Occipital lobe (tissue), 2 donors: Measurements from ENCODE around the gene ETV2. TPM values are rescaled to one million over a fixed set of nuclear protein-coding genes. Genes with fewer than 3 reads are reported as not detected.
"Not testable (repeated sequence)": the region's sequence is repeated elsewhere in the genome, so short reads cannot be mapped to it uniquely, and the experiment has no call there.

Source experiments
- DNase-seq: peaks from one replicate; lab custom pipeline; 2025; lab: John Stamatoyannopoulos, UW
- total RNA-seq: library from RNA; depleted of rRNA; stranded (reverse); fragments of >200 nt; gene quantifications from one replicate; pipeline ENCODE4 v1.2.3, GENCODE V29; 2014

ETV2 gene
- total RNA-seq, 1 donor from 2014 or later, result 1.1 TPM

DNA sequence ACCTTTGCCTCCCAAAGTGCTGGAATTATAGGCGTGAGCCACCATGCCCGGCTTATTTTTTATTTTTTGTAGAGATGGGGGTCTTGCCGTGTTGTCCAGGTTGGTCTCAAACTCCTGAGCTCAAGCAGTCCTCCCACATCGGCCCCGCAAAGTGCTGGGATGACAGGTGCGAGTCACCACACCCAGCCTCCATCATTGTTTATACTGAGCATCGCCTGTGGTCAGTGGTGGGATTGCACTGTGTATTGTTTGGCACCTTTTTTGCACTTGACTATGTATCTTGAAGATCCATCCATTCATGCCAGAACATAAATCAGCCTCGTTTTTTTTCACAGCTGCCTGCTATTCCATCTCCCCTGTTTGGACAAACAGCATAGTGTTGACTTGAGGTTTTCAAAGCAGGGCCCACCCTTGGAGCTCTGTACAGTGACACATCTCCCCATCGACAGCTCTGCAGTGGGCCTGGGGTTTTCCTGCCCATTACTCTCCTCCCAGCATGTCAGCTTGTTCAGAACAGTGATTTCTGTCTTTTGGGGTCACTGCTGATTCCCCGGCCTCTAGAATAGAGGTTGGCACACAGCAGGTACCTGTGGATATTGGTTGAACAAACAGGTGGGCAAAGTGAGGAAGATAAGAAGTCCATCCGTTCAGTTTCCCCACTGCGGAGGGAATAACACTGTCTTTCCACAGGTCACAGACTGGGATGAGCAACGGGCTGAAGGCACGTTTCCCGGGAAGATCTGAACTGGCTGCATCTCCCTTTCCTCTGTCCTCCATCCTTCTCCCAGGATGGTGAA, 16.6 kb downstream of the ETV2 start:
- DNase-seq, result no peak

DNA sequence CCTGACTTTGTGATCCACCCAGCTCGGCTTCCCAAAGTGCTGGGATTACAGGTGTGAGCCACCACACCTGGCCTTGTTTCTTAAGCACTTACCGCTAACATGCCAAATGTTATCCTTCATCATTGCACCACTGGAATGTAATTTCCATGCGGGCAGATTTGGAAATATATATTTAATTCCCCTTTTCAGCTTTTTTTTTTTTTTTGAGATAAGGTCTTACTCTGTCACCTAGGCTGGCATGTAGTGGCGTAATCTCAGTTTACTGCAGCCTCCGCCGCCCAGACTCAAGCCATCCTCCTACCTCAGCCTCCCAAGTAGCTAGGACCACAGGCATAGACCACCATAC, 20.4 kb downstream of the ETV2 start:
- DNase-seq, result no peak

DNA sequence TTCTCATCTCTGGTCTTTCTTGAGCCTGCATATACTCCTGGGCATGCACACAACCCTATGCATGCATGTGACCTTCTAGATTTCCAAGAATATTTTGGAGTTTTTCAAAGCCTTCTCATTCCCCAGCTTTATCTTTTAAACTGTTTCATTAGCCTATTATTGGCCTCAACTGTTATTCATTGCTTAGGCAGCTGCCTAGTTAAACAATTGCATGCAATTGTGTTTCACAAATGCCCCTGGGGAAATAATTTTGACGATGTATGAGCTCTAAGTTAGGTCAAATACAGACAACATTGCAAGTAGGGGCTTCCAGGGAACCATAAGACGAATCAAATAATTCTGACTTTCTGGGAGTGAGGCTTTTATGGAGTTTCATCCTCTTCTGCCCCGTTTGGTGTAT, 22.4 kb downstream of the ETV2 start:
- no peak for DNase-seq

DNA sequence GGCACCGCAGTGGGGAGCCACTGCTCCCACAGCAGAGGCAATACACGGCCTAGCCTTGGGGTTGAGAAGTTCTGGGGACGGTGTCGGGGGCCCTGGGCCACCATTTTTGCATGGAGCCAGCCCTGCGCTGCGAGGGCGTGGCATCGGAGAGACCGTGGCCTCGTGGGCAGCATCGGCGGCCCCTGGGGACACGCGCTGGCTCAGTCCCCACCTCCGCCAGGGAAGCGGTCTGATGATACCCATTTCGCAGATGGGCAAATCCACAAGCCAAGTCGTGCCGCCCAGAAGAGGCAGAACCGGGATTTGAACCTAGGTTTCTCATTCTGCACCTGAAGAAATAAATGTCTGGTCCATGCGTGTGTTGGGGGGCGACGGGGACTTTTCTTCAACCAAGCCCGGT, 23.6 kb downstream of the ETV2 start:
- no peak for DNase-seq

DNA sequence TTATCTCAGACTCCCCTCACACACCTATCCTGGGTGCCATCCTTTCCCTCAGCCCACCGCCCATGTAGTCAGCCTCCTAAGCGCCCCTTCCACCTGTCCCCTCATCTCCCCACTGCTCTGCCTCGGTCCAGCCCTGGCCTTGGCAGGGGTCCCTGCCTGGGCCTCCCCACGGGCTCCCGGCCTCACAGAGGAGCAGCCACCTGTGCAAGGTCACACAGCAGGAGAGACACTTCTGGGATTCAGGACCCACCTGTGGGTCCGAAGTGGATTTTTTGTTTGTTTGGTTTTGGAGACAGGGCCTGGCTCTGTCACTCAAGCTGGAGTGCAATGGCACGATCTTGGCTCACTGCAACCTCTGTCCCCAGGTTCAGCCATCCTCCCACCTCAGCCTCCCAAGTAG, 24.1 kb downstream of the ETV2 start:
- no peak for DNase-seq

DNA sequence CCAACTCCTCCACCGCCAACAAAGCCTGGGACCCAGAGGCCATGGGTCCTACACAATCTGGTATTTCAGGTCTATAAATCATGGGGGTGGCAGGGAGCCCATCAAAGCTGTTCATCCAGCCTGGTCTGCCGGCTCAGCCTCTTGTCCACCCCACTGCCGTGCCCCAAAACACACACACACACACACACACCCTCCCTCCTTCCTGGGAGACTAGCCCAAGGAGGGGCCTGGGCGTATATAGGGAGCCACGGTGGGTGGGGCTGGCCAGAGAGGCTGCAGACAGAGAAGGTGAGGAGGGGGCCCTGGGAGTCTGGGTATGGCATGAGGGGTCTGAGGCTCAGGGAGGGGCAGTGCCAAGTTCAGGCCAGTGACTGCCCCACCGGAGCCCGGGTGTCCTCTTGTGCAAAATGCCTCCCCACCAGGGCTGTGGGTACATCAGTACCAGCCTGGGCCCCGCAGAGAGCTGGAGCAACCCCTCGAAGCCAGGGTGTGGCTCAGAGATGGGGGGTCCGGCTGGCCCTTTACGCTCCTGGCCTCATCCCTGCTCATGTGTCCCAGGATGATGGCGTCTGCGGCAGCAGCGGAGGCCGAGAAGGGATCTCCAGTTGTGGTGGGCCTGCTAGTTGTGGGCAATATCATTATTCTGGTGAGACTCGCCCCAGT, 24.8 kb downstream of the ETV2 start, which contains the start of gene UPK1A:
Gene UPK1A, plus strand, starts transcription at position 267 of the 663 bp plus-strand sequence. Its CDS starts 296 bp downstream, at position 563.
- no peak for DNase-seq

DNA sequence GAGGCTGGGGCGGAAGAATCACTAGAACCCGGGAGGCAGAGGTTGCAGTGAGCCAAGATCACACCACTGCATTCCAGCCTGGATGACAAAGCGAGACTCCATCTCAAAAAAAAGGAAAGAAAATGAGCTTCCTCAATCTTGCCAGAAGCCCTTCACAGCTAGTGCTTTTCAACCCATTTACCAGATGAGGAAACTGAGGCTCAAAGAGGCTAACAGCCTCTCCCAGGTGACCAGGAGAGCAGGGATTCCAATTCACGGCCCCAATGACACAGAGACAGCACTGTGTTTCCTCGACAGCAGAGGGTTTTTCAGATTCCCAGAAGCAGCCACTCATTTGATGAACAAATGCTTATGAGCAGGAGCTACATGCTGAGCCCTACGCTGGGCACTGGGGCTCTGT, 28.0 kb downstream of the ETV2 start:
- DNase-seq, result no peak

DNA sequence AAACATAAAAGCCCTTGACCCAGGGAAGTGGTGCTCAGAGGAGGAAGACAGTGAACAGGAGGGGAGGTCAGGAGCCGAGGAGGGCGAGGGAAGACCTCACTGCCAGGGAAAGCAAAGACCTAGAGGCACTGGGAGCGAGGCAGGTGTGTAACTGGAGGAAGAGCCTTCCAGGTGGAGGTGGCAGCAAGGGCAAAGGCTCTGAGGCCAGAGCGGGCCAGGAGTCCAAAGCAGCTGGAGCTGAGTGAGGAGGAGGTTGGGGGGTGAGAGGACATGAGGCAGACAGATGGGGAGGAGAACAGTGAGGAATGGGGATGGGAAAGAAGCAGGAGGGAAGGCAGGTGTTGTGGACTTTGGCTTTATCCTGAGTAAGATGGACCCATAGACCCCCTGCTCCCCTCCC, 28.4 kb downstream of the ETV2 start:
- DNase-seq, result no peak

DNA sequence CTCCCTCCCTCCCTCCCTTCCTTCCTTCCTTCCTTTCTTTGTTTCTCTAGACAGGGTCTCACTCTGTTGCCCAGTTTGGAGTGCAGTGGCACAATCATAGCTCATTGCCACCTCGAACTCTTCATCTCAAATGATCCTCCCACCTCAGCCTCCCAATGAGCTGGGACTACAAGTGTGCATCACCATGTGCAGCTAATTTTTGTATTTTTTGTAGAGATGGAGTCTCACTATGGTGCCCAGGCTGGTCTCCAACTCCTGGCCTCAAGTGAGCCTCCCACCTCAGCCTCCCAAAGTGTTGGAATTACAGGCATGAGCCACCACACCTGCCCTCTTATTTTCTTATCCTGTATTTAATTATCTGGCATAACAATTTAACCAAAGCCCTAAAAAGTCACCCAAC, 29.1 kb downstream of the ETV2 start:
- no peak for DNase-seq

DNA sequence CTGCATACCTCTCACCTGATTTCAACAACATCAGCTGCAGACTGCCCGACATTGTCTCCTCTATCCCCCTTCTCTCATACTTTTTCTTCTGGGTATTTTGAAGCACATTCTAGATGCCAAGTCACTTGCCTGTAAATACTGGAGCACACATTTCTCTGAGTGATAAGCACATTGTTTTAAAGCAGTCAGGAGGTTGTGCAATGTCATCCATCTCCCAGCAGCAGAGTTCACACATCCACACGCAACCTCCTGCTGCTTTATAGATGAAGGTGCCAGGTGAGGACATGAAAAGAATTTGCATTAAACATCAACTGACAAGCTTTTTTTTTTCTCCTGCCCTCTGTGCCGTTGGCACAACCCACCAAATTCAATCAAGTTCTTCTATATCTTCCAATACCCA, 30.3 kb downstream of the ETV2 start:
- DNase-seq, result no peak

DNA sequence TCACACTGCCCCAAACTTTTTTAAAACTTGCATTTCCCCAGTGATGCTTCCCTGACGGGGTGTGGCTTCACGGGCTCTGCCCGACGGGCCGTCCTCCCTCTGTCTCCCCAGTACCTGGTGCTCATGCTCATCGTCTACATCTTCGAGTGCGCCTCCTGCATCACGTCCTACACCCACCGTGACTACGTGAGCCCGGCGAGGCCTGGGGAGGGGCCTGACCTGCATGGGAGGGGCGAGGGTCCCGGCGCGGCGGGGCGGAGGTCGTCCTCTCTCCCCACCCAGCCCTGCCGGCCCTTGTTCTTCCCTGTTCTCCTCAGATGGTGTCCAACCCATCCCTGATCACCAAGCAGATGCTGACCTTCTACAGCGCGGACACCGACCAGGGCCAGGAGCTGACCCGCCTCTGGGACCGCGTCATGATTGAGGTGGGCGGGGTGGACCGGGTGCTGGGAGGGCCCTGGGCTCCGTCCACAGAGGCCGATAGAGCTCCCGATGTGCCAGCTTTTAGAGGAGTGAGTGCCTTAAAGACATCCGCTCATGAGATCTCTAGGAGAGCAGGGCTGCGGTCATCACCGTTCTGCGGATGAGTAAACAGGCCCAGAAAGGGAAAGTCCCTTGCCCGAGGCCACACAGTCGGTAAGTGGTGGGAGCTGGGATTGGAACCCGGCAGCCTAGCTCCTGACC, 31.7 kb downstream of the ETV2 start:
- no peak for DNase-seq

DNA sequence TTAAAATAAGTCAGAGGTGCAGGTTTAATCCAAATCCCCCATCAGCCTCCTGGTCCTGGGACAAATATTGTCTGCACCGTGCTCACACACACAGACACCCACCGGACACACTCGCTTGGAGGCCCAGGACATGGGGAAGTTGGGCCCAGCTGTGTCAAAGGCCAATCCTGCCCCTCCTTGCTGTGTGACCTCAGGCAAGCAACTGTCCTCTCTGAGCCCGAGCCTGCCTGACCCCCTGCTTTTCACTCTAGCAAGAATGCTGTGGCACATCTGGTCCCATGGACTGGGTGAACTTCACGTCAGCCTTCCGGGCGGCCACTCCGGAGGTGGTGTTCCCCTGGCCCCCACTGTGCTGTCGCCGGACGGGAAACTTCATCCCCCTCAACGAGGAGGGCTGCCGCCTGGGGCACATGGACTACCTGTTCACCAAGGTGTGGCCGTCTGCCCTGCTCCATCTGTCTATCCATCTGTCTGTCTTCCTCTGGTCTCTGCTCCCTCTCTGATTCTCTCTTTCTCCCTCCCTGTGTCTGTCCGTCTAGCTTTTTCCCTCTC, 34.1 kb downstream of the ETV2 start:
- DNase-seq, result no peak

DNA sequence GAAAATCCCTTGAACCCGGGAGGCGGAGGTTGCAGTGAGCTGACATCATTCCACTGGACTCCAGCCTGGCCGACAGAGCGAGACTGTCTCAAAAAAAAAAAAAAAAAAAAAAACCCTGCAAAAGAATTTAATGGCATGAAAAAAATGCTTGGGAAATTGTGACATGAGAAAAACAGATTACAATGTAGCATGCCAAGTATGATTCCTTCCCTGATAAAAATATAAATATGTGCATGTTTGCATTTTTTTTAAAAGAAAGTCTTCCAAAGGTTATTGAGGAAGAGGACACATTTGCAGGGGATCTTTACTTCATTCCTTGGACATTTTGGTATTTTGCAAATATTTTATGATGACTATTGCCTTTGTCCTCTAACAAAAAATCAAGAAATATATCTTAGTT, 48.3 kb downstream of the ETV2 start:
- DNase-seq, result no peak

DNA sequence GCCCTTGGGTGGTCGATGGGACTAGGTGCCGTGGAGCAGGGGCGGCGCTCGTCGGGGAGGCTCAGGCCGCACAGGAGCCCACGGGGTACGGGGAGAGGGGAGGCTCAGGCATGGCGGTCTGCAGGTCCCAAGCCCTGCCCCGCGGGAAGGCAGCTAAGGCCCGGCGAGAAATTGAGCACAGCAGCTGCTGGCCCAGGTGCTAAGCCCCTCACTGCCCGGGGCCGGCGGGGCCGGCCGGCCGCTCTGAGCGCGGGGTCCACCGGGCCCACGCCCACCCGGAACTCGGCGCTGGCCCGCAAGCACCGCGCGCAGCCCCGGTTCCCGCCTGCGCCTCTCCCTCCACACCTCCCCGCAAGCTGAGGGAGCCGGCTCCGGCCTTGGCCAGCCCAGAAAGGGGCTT, 49.6 kb downstream of the ETV2 start:
- DNase-seq, result not testable (repeated sequence)

DNA sequence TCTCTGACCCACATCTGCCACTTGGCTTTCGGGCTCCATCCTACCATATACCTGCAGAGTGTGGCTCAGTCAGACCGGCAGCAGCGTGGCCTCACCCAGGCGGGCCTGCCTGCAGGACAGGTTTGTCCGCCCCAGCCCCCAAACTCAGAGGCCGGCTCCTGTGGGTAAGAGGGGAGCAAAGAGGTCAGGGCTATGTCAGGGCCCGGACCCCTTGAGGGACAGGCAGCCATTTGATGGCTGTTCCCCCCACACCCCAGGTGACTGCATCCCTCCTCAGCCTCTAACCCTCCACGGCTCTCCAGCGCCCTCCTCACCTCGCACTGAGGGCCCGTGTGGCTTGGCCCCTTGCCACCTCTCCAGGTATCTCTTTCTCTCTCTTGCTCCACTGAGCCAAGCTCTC, 50.5 kb downstream of the ETV2 start:
- no peak for DNase-seq

DNA sequence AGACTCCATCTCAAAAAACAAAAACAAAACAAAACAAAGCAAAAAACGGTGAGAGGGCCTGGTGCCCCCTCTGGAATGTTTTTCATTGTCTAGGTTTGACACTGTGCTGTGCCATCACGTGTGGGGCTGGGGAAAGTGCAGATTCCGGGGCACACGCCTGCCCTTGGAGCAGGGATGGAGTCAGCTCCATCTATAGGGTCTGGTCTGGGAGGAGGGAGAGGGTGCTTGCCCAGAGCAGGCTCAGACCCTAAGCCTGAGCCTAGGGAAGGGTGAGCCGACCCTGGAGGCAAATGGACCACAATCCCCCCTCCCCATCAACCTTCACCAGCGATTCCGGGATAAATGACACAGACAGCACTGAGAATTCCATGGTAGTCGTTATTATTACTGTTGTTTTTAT, 51.9 kb downstream of the ETV2 start:
- no peak for DNase-seq

DNA sequence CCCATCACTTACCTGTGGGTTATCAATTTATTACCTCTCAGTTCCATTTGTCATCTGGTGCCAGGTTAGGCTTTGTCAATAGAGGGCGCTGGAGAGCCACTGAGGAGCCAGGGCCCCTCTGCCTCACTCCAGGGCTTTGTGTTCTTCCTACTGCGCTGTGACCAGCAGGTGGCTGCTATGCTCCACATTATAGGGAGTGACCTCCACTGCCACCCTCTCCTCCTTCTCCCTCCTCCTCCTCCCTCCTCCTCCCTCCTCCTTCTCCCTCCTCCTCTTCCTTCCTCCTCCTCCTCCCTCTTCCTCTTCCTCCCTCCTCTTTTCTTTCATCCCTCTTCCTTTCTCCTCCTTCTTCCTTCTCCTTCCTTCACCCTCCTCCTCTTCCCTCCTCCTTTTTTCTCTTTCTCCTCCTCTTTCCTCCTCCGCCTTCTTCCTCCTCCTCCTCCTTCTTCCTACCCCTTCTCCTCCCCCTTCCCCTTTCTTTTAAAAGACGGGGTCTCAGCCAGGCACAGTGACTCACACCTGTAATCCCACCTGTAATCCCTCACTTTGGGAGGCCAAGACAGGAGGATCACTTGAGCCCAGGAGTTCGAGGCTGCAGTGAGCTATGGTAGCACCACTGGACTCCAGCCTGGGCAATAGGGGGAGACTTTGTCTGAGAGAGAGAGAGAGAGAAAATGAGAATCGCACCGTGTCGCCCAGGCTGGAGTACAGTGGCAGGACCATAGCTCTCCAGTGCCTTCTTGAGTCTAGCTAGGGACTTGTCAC, 52.5 kb downstream of the ETV2 start:
- peak; percentile 70 for DNase-seq
